ENCODE measurements around the gene BTNL9. TPM values are rescaled to one million over a fixed set of nuclear protein-coding genes. Genes with fewer than 3 reads are reported as not detected.

BTNL9 gene
- total RNA-seq, 1 experiment from 2014 or later = 37.5 TPM

- no peaks in the 10 kb centered on the region for H3K27me3 ChIP-seq (ENCODE audit: control insufficient read depth, insufficient read depth, low read length)
- H3K9me3 ChIP-seq (ENCODE audit: control insufficient read depth, insufficient read depth, low read depth, low read length) = no peaks in the 10 kb centered on the region
- intact Hi-C loops (cut with micrococcal nuclease; ENCODE audit: unreplicated experiment) = no loop called here
- H3K36me3 ChIP-seq (ENCODE audit: control insufficient read depth, insufficient read depth, low read length) = no peaks in the 10 kb centered on the region
- H3K4me1 ChIP-seq (ENCODE audit: control insufficient read depth, insufficient read depth, low read length) = no peaks in the 10 kb centered on the region
- ATAC-seq = no peak
- no peak overlapping the region for H3K4me3 ChIP-seq (ENCODE audit: low read depth in 2 of 2, low read length in 2 of 2)
- TF ChIP-seq, protein P1, sequence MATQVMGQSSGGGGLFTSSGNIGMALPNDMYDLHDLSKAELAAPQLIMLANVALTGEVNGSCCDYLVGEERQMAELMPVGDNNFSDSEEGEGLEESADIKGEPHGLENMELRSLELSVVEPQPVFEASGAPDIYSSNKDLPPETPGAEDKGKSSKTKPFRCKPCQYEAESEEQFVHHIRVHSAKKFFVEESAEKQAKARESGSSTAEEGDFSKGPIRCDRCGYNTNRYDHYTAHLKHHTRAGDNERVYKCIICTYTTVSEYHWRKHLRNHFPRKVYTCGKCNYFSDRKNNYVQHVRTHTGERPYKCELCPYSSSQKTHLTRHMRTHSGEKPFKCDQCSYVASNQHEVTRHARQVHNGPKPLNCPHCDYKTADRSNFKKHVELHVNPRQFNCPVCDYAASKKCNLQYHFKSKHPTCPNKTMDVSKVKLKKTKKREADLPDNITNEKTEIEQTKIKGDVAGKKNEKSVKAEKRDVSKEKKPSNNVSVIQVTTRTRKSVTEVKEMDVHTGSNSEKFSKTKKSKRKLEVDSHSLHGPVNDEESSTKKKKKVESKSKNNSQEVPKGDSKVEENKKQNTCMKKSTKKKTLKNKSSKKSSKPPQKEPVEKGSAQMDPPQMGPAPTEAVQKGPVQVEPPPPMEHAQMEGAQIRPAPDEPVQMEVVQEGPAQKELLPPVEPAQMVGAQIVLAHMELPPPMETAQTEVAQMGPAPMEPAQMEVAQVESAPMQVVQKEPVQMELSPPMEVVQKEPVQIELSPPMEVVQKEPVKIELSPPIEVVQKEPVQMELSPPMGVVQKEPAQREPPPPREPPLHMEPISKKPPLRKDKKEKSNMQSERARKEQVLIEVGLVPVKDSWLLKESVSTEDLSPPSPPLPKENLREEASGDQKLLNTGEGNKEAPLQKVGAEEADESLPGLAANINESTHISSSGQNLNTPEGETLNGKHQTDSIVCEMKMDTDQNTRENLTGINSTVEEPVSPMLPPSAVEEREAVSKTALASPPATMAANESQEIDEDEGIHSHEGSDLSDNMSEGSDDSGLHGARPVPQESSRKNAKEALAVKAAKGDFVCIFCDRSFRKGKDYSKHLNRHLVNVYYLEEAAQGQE (IDR thresholded peaks at IDR 0.05; ENCODE audit: insufficient read depth in 1 of 2, low read depth in 2 of 2, low read length in 1 of 2) = no peak
- TF ChIP-seq, protein P2, sequence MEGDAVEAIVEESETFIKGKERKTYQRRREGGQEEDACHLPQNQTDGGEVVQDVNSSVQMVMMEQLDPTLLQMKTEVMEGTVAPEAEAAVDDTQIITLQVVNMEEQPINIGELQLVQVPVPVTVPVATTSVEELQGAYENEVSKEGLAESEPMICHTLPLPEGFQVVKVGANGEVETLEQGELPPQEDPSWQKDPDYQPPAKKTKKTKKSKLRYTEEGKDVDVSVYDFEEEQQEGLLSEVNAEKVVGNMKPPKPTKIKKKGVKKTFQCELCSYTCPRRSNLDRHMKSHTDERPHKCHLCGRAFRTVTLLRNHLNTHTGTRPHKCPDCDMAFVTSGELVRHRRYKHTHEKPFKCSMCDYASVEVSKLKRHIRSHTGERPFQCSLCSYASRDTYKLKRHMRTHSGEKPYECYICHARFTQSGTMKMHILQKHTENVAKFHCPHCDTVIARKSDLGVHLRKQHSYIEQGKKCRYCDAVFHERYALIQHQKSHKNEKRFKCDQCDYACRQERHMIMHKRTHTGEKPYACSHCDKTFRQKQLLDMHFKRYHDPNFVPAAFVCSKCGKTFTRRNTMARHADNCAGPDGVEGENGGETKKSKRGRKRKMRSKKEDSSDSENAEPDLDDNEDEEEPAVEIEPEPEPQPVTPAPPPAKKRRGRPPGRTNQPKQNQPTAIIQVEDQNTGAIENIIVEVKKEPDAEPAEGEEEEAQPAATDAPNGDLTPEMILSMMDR (IDR thresholded peaks at IDR 0.05) = no peak
- TF ChIP-seq POLR2AphosphoS5 (IDR thresholded peaks at IDR 0.05; ENCODE audit: low read depth, low read length) (no peak), TCF7L2 (IDR thresholded peaks at IDR 0.05; ENCODE audit: low read depth, low read length) (no peak), SIN3A (IDR thresholded peaks at IDR 0.05; ENCODE audit: borderline replicate concordance, insufficient read depth, low read depth, low read length) (no peak)
- in situ Hi-C loops (cut with HindIII; ENCODE audit: low pct_unique_long_range_greater_than_20kb, low sequenced_read_pairs) = no loop called here
- no peak for DNase-seq (ENCODE audit: low read depth, low spot score)
- ChIA-PET CTCF (no interaction called here), POLR2A (no interaction called here)
- BruUV-seq (replicated peaks) = no TSS peak
- H3K27ac ChIP-seq (ENCODE audit: low read length) = no peak overlapping the region
Observed at GRCh38 chr5:181001947-181002346, 38.1 kb upstream of the BTNL9 start.

GRCh38 chr5:181005791-181006190, 34.3 kb upstream of the BTNL9 start:
- no peak for ATAC-seq
- Histone ChIP-seq H3K27ac (ENCODE audit: low read length) (no peak overlapping the region), H3K9me3 (ENCODE audit: control insufficient read depth, insufficient read depth, low read depth, low read length) (no peaks in the 10 kb centered on the region), H3K4me1 (ENCODE audit: control insufficient read depth, insufficient read depth, low read length) (no peaks in the 10 kb centered on the region), H3K4me3 (ENCODE audit: low read depth in 2 of 2, low read length in 2 of 2) (no peak overlapping the region), H3K27me3 (ENCODE audit: control insufficient read depth, insufficient read depth, low read length) (no peaks in the 10 kb centered on the region), H3K36me3 (ENCODE audit: control insufficient read depth, insufficient read depth, low read length) (no peaks in the 10 kb centered on the region)
- TF ChIP-seq, protein P2 (IDR thresholded peaks at IDR 0.05) = no peak
- no peak for TF ChIP-seq TCF7L2 (IDR thresholded peaks at IDR 0.05; ENCODE audit: low read depth, low read length)
- TF ChIP-seq SIN3A (IDR thresholded peaks at IDR 0.05; ENCODE audit: borderline replicate concordance, insufficient read depth, low read depth, low read length) = no peak
- BruUV-seq (replicated peaks) = no TSS peak
- CTCF ChIA-PET = no interaction called here
- intact Hi-C loops (cut with micrococcal nuclease; ENCODE audit: unreplicated experiment) (no loop called here), in situ Hi-C loops (cut with HindIII; ENCODE audit: low pct_unique_long_range_greater_than_20kb, low sequenced_read_pairs) (no loop called here)
- POLR2A ChIA-PET = no interaction called here
- no peak for DNase-seq (ENCODE audit: low read depth, low spot score)
